GM11168 (cell line): ENCODE data around the gene FAM98B.

Experiments
- in situ Hi-C: fragments of 300-500 bp; cut with MboI; formaldehyde crosslinking; loops from one replicate; pipeline ENCODE4 v1.12.0; 2022; ENCODE audit warnings: low sequenced_read_pairs; ENCODE audit not compliant: unreplicated experiment

The FAM98B gene

DNA sequence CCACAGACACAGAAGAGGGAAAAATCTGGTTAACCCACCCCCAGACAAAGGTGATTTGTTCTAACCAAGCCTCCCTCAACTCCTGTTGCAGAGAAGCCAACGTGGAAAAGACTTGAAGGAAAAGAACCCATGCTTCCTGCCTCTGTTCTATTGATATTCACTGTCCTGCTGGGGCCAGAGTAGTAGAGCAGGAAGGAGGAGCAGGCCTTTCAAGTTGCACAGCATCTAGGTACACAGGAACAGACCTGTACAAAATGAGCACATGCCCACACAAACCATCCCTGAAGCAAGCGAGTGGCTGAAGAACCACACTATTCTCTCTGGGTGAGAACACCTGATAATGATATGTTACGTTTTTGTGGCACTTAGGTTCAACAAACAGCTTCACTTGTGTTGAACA, 80.8 kb downstream of the FAM98B start:
- in situ Hi-C loops, result no loop called here

DNA sequence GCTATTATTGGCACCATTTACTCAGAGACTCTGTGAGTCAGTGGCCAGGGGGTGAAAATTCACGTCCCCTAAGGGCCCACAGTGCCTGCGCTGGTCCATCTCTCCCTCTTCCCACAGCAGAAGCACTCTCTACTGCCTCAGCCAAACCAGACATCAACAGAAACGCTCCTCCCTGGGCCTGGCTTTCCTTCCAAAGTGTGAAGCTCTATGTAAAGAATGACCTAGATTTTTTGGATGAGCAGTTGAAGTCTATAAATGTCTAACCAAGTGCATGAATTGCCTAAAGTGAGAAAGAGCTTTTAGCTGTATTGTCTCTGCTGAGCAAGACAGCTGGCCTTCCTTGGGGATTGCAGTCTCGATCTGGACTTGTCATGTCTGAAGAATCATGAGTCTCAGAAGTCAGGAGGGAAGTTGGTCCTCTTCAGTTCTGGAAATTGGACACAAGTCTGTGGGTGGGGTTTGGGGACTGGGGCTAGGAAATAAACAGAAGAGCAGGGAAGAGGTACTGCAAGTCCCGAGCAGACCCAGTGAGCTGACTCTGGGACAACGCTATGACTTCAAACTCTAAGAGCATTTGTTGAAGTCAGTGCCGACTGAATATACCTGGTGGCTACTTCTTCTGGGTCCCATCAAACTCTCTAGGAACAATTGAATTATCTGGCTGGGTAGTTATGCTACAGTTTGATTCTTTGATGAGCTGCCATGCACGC, 81.7 kb downstream of the FAM98B start:
- in situ Hi-C loops, result no loop called here

DNA sequence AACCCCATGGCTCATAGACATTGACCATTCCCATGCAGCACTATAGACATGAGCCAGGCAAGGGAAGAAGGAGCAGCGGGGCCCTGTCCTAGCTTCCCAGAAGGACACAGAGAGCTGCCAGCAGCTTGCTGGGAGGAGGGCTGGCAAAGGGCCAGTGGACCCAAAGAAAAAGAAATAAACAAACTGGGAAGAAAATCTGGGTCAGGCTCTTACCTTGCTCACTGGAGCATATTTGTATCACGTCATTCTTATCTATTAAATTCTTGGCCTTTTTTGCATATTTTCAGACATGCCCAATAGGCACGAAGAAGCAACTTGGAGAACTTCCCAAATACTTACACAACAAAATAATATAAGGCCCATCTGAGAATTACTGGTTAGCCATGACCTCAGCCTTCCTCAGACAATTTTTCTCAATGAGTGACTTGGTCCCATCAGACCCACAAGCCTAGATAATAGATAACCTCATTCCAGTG, 82.3 kb downstream of the FAM98B start:
- in situ Hi-C loops, result no loop called here
